ENCODE data around the gene BEST1. TPM values are rescaled to one million over a fixed set of nuclear protein-coding genes. Genes with fewer than 3 reads are reported as not detected.

The BEST1 gene
- total and polyA plus RNA-seq, 5 donors from 2014 or later = 0.15 to 1.8 (median 1.5) TPM

GRCh38 chr11:61968758-61969390 lies 18.7 kb downstream of the BEST1 start:
- no peaks in the 10 kb centered on the region for H3K27me3 ChIP-seq (ENCODE audit: control insufficient read depth, insufficient read depth, low read length)
- no peaks in the 10 kb centered on the region for H3K9me3 ChIP-seq (ENCODE audit: control insufficient read depth in 2 of 2, low read length in 2 of 2)
- peak overlapping the region; percentile 77 for H3K4me3 ChIP-seq (ENCODE audit: low read depth, low read length)
- peaks cover 0 to 5% (median 0%) of the 10 kb centered on the region in 7 donors for H3K9me3 Mint-ChIP-seq
- H3K4me1 Mint-ChIP-seq = peaks cover 14 to 58% (median 46%) of the 10 kb centered on the region in 4 donors
- peak overlapping the region; percentile 96 to 98 (median 97) for H3K27ac Mint-ChIP-seq
- H3K27me3 Mint-ChIP-seq = peaks cover 5% of the 10 kb centered on the region
- H3K4me1 ChIP-seq (ENCODE audit: control insufficient read depth, insufficient read depth, low read length, poor library complexity, severe bottlenecking) = peaks cover 43% of the 10 kb centered on the region
- DNase-seq (no peak), ATAC-seq (ENCODE audit: low read depth in 2 of 2) (no peak)
- H3K36me3 ChIP-seq (ENCODE audit: control insufficient read depth, insufficient read depth, low read length) = peaks cover 18% of the 10 kb centered on the region
- H3K4me3 Mint-ChIP-seq = peak overlapping the region; percentile 96 to 100 (median 98)
- peaks cover 14% of the 10 kb centered on the region for H3K36me3 Mint-ChIP-seq
- no peak overlapping the region for H3K27ac ChIP-seq (ENCODE audit: insufficient read depth, low read length, poor library complexity, severe bottlenecking)

DNA sequence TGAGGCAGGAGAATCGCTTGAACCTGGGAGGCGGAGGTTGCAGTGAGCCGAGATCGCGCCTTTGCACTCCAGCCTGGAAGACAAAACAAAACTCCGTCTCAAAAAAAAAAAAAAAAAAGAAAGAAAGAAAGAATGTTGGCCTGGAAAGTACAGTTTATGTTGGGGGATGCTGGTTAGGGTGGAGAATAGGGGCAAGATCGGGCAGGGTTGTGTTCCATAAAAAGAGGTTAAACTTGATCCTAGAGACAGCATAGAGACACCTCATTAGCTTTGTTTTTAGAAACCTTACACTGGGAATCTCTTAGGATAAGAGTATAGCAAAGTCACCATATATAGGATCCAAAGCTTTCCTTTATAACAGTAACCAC lies 19.2 kb downstream of the BEST1 start:
- Mint-ChIP-seq H3K9me3 (peaks cover 0 to 5% (median 0%) of the 10 kb centered on the region in 7 donors), H3K27me3 (peaks cover 5% of the 10 kb centered on the region), H3K4me3 (peak overlapping the region; percentile 72 to 100 (median 90)), H3K4me1 (peaks cover 14 to 53% (median 41%) of the 10 kb centered on the region in 4 donors), H3K36me3 (peaks cover 12% of the 10 kb centered on the region), H3K27ac (peak overlapping the region in 2 of 3 donors; percentile 75 to 85)
- H3K27ac ChIP-seq (ENCODE audit: insufficient read depth, low read length, poor library complexity, severe bottlenecking) = no peak overlapping the region
- H3K4me3 ChIP-seq (ENCODE audit: low read depth, low read length) = no peak overlapping the region
- H3K4me1 ChIP-seq (ENCODE audit: control insufficient read depth, insufficient read depth, low read length, poor library complexity, severe bottlenecking) = peaks cover 38% of the 10 kb centered on the region
- peaks cover 13% of the 10 kb centered on the region for H3K36me3 ChIP-seq (ENCODE audit: control insufficient read depth, insufficient read depth, low read length)
- ATAC-seq (ENCODE audit: low read depth in 2 of 2) (no peak), DNase-seq (no peak)
- no peaks in the 10 kb centered on the region for H3K9me3 ChIP-seq (ENCODE audit: control insufficient read depth in 2 of 2, low read length in 2 of 2)
- no peaks in the 10 kb centered on the region for H3K27me3 ChIP-seq (ENCODE audit: control insufficient read depth, insufficient read depth, low read length)

DNA sequence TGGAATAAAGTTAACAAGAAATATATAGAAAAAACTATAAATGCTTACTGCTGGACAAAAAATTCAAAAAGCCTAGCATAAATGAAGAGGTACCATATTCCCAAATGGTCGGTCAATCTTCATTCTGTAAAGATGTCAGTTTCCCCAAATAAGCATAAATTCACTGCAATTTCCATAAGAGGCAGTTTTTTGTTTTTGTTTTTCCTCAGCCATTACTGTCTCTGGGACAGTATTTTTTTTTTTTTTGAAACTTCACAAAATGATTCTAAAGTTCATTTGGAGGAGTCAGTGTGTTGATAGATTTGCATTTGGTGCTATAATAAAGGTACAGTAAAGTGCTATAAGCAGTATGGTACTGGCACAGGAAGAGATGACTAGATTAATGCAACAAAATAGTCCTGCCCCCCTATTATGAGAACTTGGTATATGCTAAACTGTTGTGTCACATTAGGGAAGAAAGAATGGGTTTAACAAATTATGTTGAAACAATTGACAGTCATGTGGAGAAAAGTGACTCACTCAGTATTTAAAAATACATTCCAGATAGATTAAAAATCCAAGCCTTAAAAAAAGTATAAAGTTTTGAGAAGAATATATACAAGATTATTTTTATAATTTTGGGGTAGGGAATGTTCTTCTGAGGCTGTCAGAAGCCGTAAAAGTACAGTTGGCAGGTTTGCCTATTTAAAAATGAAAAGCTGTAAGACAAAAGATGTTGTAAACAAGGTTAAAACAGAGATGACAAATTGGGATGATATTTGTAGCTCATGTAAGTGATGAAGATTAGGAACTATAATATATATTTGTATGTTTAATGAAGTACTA lies 19.9 kb downstream of the BEST1 start:
- H3K27ac ChIP-seq (ENCODE audit: insufficient read depth, low read length, poor library complexity, severe bottlenecking) = no peak overlapping the region
- Mint-ChIP-seq H3K4me3 (peak overlapping the region in 3 of 4 donors; percentile 72 to 100 (median 82)), H3K4me1 (peaks cover 10 to 46% (median 37%) of the 10 kb centered on the region in 4 donors), H3K9me3 (peaks cover 0 to 5% (median 0%) of the 10 kb centered on the region in 7 donors), H3K27ac (peak overlapping the region; percentile 32 to 75 (median 66)), H3K27me3 (peaks cover 5% of the 10 kb centered on the region), H3K36me3 (peaks cover 6% of the 10 kb centered on the region)
- H3K27me3 ChIP-seq (ENCODE audit: control insufficient read depth, insufficient read depth, low read length) = no peaks in the 10 kb centered on the region
- no peaks in the 10 kb centered on the region for H3K9me3 ChIP-seq (ENCODE audit: control insufficient read depth in 2 of 2, low read length in 2 of 2)
- DNase-seq (peak in 1 of 3 donors; percentile 48), ATAC-seq (ENCODE audit: low read depth in 2 of 2) (no peak)
- no peak overlapping the region for H3K4me3 ChIP-seq (ENCODE audit: low read depth, low read length)
- peaks cover 32% of the 10 kb centered on the region for H3K4me1 ChIP-seq (ENCODE audit: control insufficient read depth, insufficient read depth, low read length, poor library complexity, severe bottlenecking)
- peaks cover 7% of the 10 kb centered on the region for H3K36me3 ChIP-seq (ENCODE audit: control insufficient read depth, insufficient read depth, low read length)

- H3K27ac Mint-ChIP-seq = peak overlapping the region in 2 of 3 donors; percentile 63 to 73
- Histone ChIP-seq H3K27ac (ENCODE audit: insufficient read depth, low read length, poor library complexity, severe bottlenecking) (no peak overlapping the region), H3K4me3 (ENCODE audit: low read depth, low read length) (no peak overlapping the region)
Measured at GRCh38 chr11:61971248-61972111, 21.3 kb downstream of the BEST1 start.

GRCh38 chr11:61972112-61972671 lies 22.0 kb downstream of the BEST1 start:
- ATAC-seq (ENCODE audit: low read depth in 2 of 2) (no peak), DNase-seq (no peak)
- Histone ChIP-seq H3K4me3 (ENCODE audit: low read depth, low read length) (no peak overlapping the region), H3K27me3 (ENCODE audit: control insufficient read depth, insufficient read depth, low read length) (no peaks in the 10 kb centered on the region), H3K9me3 (ENCODE audit: control insufficient read depth in 2 of 2, low read length in 2 of 2) (no peaks in the 10 kb centered on the region), H3K27ac (ENCODE audit: insufficient read depth, low read length, poor library complexity, severe bottlenecking) (no peak overlapping the region), H3K36me3 (ENCODE audit: control insufficient read depth, insufficient read depth, low read length) (no peaks in the 10 kb centered on the region), H3K4me1 (ENCODE audit: control insufficient read depth, insufficient read depth, low read length, poor library complexity, severe bottlenecking) (peaks cover 16% of the 10 kb centered on the region)
- Mint-ChIP-seq H3K36me3 (no peaks in the 10 kb centered on the region), H3K27ac (peak overlapping the region in 2 of 3 donors; percentile 11 to 43), H3K4me1 (peaks cover 6 to 31% (median 30%) of the 10 kb centered on the region in 4 donors), H3K4me3 (no peak overlapping the region), H3K9me3 (peaks cover 0 to 2% (median 0%) of the 10 kb centered on the region in 7 donors), H3K27me3 (no peaks in the 10 kb centered on the region)

More at GRCh38 chr11:61971248-61972111, 21.3 kb downstream of the BEST1 start:
- Histone ChIP-seq H3K36me3 (ENCODE audit: control insufficient read depth, insufficient read depth, low read length) (no peaks in the 10 kb centered on the region), H3K9me3 (ENCODE audit: control insufficient read depth in 2 of 2, low read length in 2 of 2) (no peaks in the 10 kb centered on the region), H3K27me3 (ENCODE audit: control insufficient read depth, insufficient read depth, low read length) (no peaks in the 10 kb centered on the region), H3K4me1 (ENCODE audit: control insufficient read depth, insufficient read depth, low read length, poor library complexity, severe bottlenecking) (peaks cover 18% of the 10 kb centered on the region)
- Mint-ChIP-seq H3K4me1 (peaks cover 6 to 35% (median 31%) of the 10 kb centered on the region in 4 donors), H3K27me3 (peaks cover 5% of the 10 kb centered on the region), H3K4me3 (peak overlapping the region in 2 of 4 donors; percentile 35 to 57), H3K9me3 (peaks cover 0 to 3% (median 0%) of the 10 kb centered on the region in 7 donors), H3K36me3 (no peaks in the 10 kb centered on the region)
- DNase-seq (peak in 1 of 3 donors; percentile 79), ATAC-seq (ENCODE audit: low read depth in 2 of 2) (no peak)

- Mint-ChIP-seq H3K27ac (peak overlapping the region in 2 of 3 donors; percentile 11 to 43), H3K36me3 (no peaks in the 10 kb centered on the region), H3K4me1 (peaks cover 6 to 31% (median 30%) of the 10 kb centered on the region in 4 donors), H3K4me3 (no peak overlapping the region), H3K9me3 (peaks cover 0 to 2% (median 0%) of the 10 kb centered on the region in 7 donors), H3K27me3 (no peaks in the 10 kb centered on the region)
- Histone ChIP-seq H3K36me3 (ENCODE audit: control insufficient read depth, insufficient read depth, low read length) (no peaks in the 10 kb centered on the region), H3K27me3 (ENCODE audit: control insufficient read depth, insufficient read depth, low read length) (no peaks in the 10 kb centered on the region), H3K9me3 (ENCODE audit: control insufficient read depth in 2 of 2, low read length in 2 of 2) (no peaks in the 10 kb centered on the region), H3K27ac (ENCODE audit: insufficient read depth, low read length, poor library complexity, severe bottlenecking) (no peak overlapping the region), H3K4me3 (ENCODE audit: low read depth, low read length) (no peak overlapping the region), H3K4me1 (ENCODE audit: control insufficient read depth, insufficient read depth, low read length, poor library complexity, severe bottlenecking) (peaks cover 15% of the 10 kb centered on the region)
- ATAC-seq (ENCODE audit: low read depth in 2 of 2) (no peak), DNase-seq (no peak)
Measured at GRCh38 chr11:61972672-61973475, 22.7 kb downstream of the BEST1 start.
